Tibial nerve (tissue), 4 donors: Measurements from ENCODE around the gene PRUNE2.

Experiments
- EP300 ChIP-seq, 2 donors: sonication (generic); formaldehyde crosslinking; IDR thresholded peaks; one replicate each; pipeline ENCODE4 v1.6.1; 2017; ENCODE audit warnings: antibody characterized with exemption in 2 of 2, mild to moderate bottlenecking in 1 of 2
- TF ChIP-seq, protein P1 (sequence below), 5 experiments: fragments of 200-600 bp in 3 of 5; fragments of 450-650 bp in 2 of 5; sonication (generic) in 3 of 5; IDR thresholded peaks; one replicate each; pipeline ENCODE4 v1.5.1; 2016 to 2019; ENCODE audit warnings: antibody characterized with exemption in 5 of 5, mild to moderate bottlenecking in 3 of 5, moderate library complexity in 2 of 5

DNA sequence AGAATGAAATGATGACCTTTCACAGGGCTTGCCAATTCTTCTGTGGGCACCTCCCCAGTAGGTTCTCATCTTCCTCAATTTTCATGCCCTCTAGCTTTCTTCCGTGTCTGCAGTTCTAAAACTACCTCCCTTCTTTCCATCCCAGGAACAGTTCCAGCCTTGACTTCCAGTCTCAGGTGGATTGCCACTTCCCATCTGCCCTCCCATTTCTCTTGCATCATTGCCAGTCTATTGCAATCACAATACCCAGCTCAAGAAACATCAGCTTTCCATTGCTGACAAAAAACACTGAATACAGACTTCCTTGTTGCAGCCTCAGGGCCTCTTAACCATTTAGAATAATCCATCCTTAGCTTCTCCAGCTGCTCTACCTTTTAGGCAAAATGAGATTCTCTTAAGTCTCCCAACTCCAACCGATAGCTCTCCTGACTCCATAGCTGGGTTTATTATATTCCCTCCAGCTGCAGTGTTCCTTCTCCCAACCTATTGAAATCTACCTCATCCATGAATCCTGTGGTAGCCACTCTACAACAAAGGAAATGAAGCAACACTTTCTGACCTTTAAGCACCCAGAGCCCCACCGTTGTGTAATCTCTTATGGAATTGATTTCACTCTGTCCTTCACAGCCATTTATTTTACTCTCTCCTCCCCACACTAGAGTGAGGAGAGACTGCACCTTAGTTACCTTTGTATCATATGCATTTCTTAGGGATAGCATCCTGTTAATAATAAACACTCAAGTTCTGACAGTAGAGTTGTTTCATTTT is 217.3 kb downstream of the PRUNE2 start:
- TF ChIP-seq, protein P1, sequence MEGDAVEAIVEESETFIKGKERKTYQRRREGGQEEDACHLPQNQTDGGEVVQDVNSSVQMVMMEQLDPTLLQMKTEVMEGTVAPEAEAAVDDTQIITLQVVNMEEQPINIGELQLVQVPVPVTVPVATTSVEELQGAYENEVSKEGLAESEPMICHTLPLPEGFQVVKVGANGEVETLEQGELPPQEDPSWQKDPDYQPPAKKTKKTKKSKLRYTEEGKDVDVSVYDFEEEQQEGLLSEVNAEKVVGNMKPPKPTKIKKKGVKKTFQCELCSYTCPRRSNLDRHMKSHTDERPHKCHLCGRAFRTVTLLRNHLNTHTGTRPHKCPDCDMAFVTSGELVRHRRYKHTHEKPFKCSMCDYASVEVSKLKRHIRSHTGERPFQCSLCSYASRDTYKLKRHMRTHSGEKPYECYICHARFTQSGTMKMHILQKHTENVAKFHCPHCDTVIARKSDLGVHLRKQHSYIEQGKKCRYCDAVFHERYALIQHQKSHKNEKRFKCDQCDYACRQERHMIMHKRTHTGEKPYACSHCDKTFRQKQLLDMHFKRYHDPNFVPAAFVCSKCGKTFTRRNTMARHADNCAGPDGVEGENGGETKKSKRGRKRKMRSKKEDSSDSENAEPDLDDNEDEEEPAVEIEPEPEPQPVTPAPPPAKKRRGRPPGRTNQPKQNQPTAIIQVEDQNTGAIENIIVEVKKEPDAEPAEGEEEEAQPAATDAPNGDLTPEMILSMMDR (IDR thresholded peaks at IDR 0.05), result no peak
- no peak for TF ChIP-seq EP300 (IDR thresholded peaks at IDR 0.05)
